Mesenchymal stem cell (in vitro differentiated cells and primary cell): ENCODE results near the gene VSIG10.

Source experiments
- DNase-seq: peaks from one replicate; pipeline ENCODE4 v3.0.0-alpha.2; 2013
- H2AFZ ChIP-seq: one replicate; pipeline ENCODE4 v1.6.1; 2013; ENCODE audit warnings: low read depth, mild to moderate bottlenecking, control low read depth, inconsistent platforms, low read length, moderate library complexity
- H2AK5ac ChIP-seq: 2 replicates; pipeline ENCODE4 v1.6.1; 2013; ENCODE audit warnings: low read length, moderate library complexity, mild to moderate bottlenecking, inconsistent platforms; ENCODE audit not compliant: severe bottlenecking
- H2BK120ac ChIP-seq: one replicate; pipeline ENCODE4 v1.6.1; 2013; ENCODE audit warnings: low read depth, mild to moderate bottlenecking, inconsistent platforms, low read length, moderate library complexity
- H2BK12ac ChIP-seq, 2 experiments: one replicate each; pipeline ENCODE4 v1.6.1; 2013; ENCODE audit warnings: inconsistent platforms in 2 of 2, low read length in 2 of 2, mild to moderate bottlenecking in 2 of 2, moderate library complexity in 2 of 2, control low read depth in 1 of 2
- H2BK15ac ChIP-seq: one replicate; pipeline ENCODE4 v1.6.1; 2013; ENCODE audit warnings: mild to moderate bottlenecking, low read depth, inconsistent platforms; ENCODE audit not compliant: poor library complexity, severe bottlenecking
- H2BK5ac ChIP-seq: 2 replicates; pipeline ENCODE4 v1.6.1; 2013; ENCODE audit warnings: low read depth, mild to moderate bottlenecking, low read length, control low read depth, inconsistent platforms; ENCODE audit not compliant: poor library complexity, severe bottlenecking
- H3K14ac ChIP-seq, 2 experiments: one replicate each; pipeline ENCODE4 v1.6.1; 2013; ENCODE audit warnings: inconsistent platforms in 2 of 2, low read length in 2 of 2, control low read depth in 1 of 2, mild to moderate bottlenecking in 1 of 2, moderate library complexity in 1 of 2
- H3K18ac ChIP-seq, 2 experiments: one replicate each; pipeline ENCODE4 v1.6.1; 2013; ENCODE audit warnings: inconsistent platforms in 2 of 2, low read length in 2 of 2, control low read depth in 1 of 2, low read depth in 1 of 2, mild to moderate bottlenecking in 1 of 2
- H3K23ac ChIP-seq, 2 experiments: one replicate each; pipeline ENCODE4 v1.6.1; 2013; ENCODE audit warnings: inconsistent platforms in 2 of 2, low read length in 2 of 2, mild to moderate bottlenecking in 2 of 2, moderate library complexity in 2 of 2, control low read depth in 1 of 2
- H3K27ac ChIP-seq: 2 replicates; pipeline ENCODE4 v1.5.1; 2013; ENCODE audit warnings: mild to moderate bottlenecking, moderate library complexity, low read length, control low read depth, inconsistent platforms; ENCODE audit not compliant: poor library complexity, severe bottlenecking
- H3K27me3 ChIP-seq, 2 experiments: 2 replicates each; pipeline versions ENCODE4 v1.6.1 to v1.7.0; 2013; ENCODE audit warnings: low read length in 2 of 2, mild to moderate bottlenecking in 2 of 2, moderate library complexity in 2 of 2, control low read depth in 1 of 2, inconsistent platforms in 1 of 2; ENCODE audit not compliant: control insufficient read depth in 1 of 2, insufficient read depth in 1 of 2
- H3K36me3 ChIP-seq, 2 experiments: 2 replicates each; pipeline versions ENCODE4 v1.6.1 to v1.7.0; 2013; ENCODE audit warnings: low read length in 2 of 2, control low read depth in 1 of 2, inconsistent platforms in 1 of 2, low read depth in 1 of 2, mild to moderate bottlenecking in 1 of 2; ENCODE audit not compliant: insufficient read depth in 2 of 2, control insufficient read depth in 1 of 2
- H3K4ac ChIP-seq, 2 experiments: one replicate each; pipeline ENCODE4 v1.6.1; 2013; ENCODE audit warnings: inconsistent platforms in 2 of 2, low read length in 2 of 2, mild to moderate bottlenecking in 2 of 2, moderate library complexity in 2 of 2, control low read depth in 1 of 2, low read depth in 1 of 2
- H3K4me1 ChIP-seq: 2 replicates; pipeline ENCODE4 v1.6.1; 2013; ENCODE audit warnings: low read depth, low read length, control low read depth; ENCODE audit not compliant: control insufficient read depth, insufficient read depth
- H3K4me2 ChIP-seq: 2 replicates; pipeline ENCODE4 v1.6.1; 2013; ENCODE audit warnings: low read length, mild to moderate bottlenecking, inconsistent platforms; ENCODE audit not compliant: poor library complexity, severe bottlenecking
- H3K4me3 ChIP-seq, 2 experiments: 2 replicates each; pipeline versions ENCODE4 v1.5.1 to v1.7.0; 2013; ENCODE audit warnings: low read length in 2 of 2, mild to moderate bottlenecking in 2 of 2, control low read depth in 1 of 2, low read depth in 1 of 2; ENCODE audit not compliant: insufficient read depth in 1 of 2
- H3K79me1 ChIP-seq: replicated peaks from 2 replicates; pipeline ENCODE4 v1.6.1; 2013; ENCODE audit warnings: mild to moderate bottlenecking, control low read depth, low read length, inconsistent platforms; ENCODE audit not compliant: poor library complexity, severe bottlenecking
- H3K9ac ChIP-seq: 2 replicates; pipeline ENCODE4 v1.7.0; 2013; ENCODE audit warnings: mild to moderate bottlenecking, low read length, moderate library complexity
- H3K9me3 ChIP-seq: 2 replicates; pipeline ENCODE4 v1.7.0; 2013; ENCODE audit warnings: mild to moderate bottlenecking, low read length; ENCODE audit not compliant: control insufficient read depth
- H4K8ac ChIP-seq: one replicate; pipeline ENCODE4 v1.6.1; 2013; ENCODE audit warnings: inconsistent platforms, mild to moderate bottlenecking, low read length, moderate library complexity
- H4K91ac ChIP-seq: one replicate; pipeline ENCODE4 v1.6.1; 2013; ENCODE audit warnings: mild to moderate bottlenecking, low read length, inconsistent platforms
- WGBS: methylation state at CpG from one replicate; pipeline ENCODE4 v1.1.7; 2013; ENCODE audit warnings: mixed read lengths; 5-methylcytosine and 5-hydroxymethylcytosine counted together

VSIG10 gene

DNA sequence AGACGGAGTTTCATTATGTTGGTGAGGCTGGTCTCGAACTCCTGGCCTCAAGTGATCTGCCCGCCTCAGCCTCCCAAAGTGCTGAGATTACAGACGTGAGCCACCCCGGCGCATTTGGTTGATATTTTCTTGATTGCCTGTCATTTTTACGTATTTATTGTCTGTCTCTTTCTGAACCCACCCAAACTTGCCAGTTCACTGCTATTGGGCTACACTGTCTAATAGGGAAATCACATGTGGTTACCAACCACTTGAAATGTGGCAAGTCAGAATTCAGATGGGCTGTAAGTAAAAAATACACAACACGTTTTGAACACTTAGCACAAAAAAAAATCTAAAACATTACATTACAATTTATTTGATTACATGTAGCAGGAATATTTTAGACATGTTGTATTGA lies 44.9 kb downstream of the VSIG10 start:
- no peak overlapping the region for H3K4ac ChIP-seq
- H3K4me2 ChIP-seq: no peak overlapping the region
- H3K23ac ChIP-seq: no peak overlapping the region
- H4K8ac ChIP-seq: no peak overlapping the region
- H3K18ac ChIP-seq: no peak overlapping the region
- no peak overlapping the region for H2BK5ac ChIP-seq
- no peak for DNase-seq
- peak overlapping the region in 1 of 2 experiments; percentile 94 for H3K4me3 ChIP-seq
- peak overlapping the region; percentile 98 for H3K9ac ChIP-seq
- no peak overlapping the region for H4K91ac ChIP-seq
- no peak overlapping the region for H3K27ac ChIP-seq
- peaks cover 12% of the 10 kb centered on the region for H3K4me1 ChIP-seq
- no peak overlapping the region for H3K14ac ChIP-seq
- H2BK15ac ChIP-seq: no peak overlapping the region
- no peak overlapping the region for H2BK120ac ChIP-seq
- WGBS: 94% methylated on average over 7 of the region's 8 CpGs
- H3K27me3 ChIP-seq: no peaks in the 10 kb centered on the region
- no peak overlapping the region for H2BK12ac ChIP-seq
- H3K36me3 ChIP-seq: peaks cover 3 to 13% of the 10 kb centered on the region in 2 experiments
- H3K9me3 ChIP-seq: no peaks in the 10 kb centered on the region
- no peak overlapping the region for H2AK5ac ChIP-seq
- no peak overlapping the region for H2AFZ ChIP-seq
- peaks cover 9% of the 10 kb centered on the region for H3K79me1 ChIP-seq

DNA sequence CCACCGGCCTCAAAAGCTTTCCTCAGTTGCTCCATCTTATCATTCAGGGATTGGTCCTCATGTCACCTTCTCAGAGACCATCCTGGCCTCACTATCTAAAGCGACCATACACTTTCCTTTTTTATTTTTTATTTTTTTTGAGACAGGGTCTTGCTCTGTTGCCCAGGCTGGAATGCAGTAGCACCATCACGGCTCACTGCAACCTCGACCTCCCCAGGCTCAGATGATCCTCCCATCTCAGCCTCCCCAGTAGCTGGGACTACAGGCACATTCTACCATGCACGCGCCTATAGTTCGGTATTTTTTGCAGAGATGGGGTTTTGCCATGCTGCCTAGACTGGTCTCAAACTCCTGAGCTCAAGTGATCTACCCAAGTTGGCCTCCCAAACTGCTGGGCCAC lies 45.6 kb downstream of the VSIG10 start:
- H3K36me3 ChIP-seq: peaks cover 3 to 13% of the 10 kb centered on the region in 2 experiments
- no peak overlapping the region for H2AK5ac ChIP-seq
- H3K9me3 ChIP-seq: no peaks in the 10 kb centered on the region
- H3K4ac ChIP-seq: peak overlapping the region in 1 of 2 experiments; percentile 40
- H2BK15ac ChIP-seq: no peak overlapping the region
- no peak overlapping the region for H3K14ac ChIP-seq
- H3K27ac ChIP-seq: no peak overlapping the region
- H4K8ac ChIP-seq: no peak overlapping the region
- no peak overlapping the region for H4K91ac ChIP-seq
- no peak overlapping the region for H3K9ac ChIP-seq
- peaks cover 12% of the 10 kb centered on the region for H3K4me1 ChIP-seq
- peaks cover 9% of the 10 kb centered on the region for H3K79me1 ChIP-seq
- no peak overlapping the region for H3K4me3 ChIP-seq
- H2BK120ac ChIP-seq: no peak overlapping the region
- H3K18ac ChIP-seq: peak overlapping the region in 1 of 2 experiments; percentile 21
- no peak overlapping the region for H3K4me2 ChIP-seq
- WGBS: 89% methylated on average over 7 of the region's 7 CpGs
- H3K23ac ChIP-seq: no peak overlapping the region
- no peak for DNase-seq
- no peak overlapping the region for H2BK12ac ChIP-seq
- no peak overlapping the region for H2AFZ ChIP-seq
- H2BK5ac ChIP-seq: no peak overlapping the region
- no peaks in the 10 kb centered on the region for H3K27me3 ChIP-seq

GRCh38 chr12:118055865-118056773 lies 47.7 kb downstream of the VSIG10 start:
- Histone ChIP-seq H3K4ac (no peak overlapping the region), H3K9ac (no peak overlapping the region), H3K4me1 (peaks cover 18% of the 10 kb centered on the region), H3K9me3 (no peaks in the 10 kb centered on the region), H3K4me3 (no peak overlapping the region), H4K91ac (no peak overlapping the region), H3K27me3 (no peaks in the 10 kb centered on the region), H2BK12ac (peak overlapping the region in 1 of 2 experiments; percentile 83), H2AFZ (no peak overlapping the region), H2BK15ac (no peak overlapping the region), H2BK5ac (no peak overlapping the region), H3K23ac (no peak overlapping the region), H4K8ac (no peak overlapping the region), H2AK5ac (no peak overlapping the region), H3K27ac (no peak overlapping the region), H3K4me2 (no peak overlapping the region), H3K79me1 (peaks cover 7% of the 10 kb centered on the region), H3K14ac (no peak overlapping the region), H2BK120ac (no peak overlapping the region), H3K18ac (peak overlapping the region in 1 of 2 experiments; percentile 8), H3K36me3 (peaks cover 3 to 25% of the 10 kb centered on the region in 2 experiments)
- 87% methylated on average over 13 of the region's 13 CpGs for WGBS
- no peak for DNase-seq

- Histone ChIP-seq H4K8ac (no peak overlapping the region), H2AK5ac (peak overlapping the region; percentile 61), H3K4me1 (peaks cover 18% of the 10 kb centered on the region), H3K27ac (no peak overlapping the region), H2BK5ac (no peak overlapping the region), H3K4me3 (no peak overlapping the region), H3K27me3 (no peaks in the 10 kb centered on the region), H3K79me1 (peaks cover 12% of the 10 kb centered on the region), H2BK120ac (no peak overlapping the region), H3K9ac (no peak overlapping the region), H2BK12ac (peak overlapping the region in 1 of 2 experiments; percentile 63), H2AFZ (no peak overlapping the region), H4K91ac (no peak overlapping the region), H3K9me3 (no peaks in the 10 kb centered on the region), H3K4me2 (no peak overlapping the region), H3K36me3 (peaks cover 9 to 34% of the 10 kb centered on the region in 2 experiments), H3K4ac (no peak overlapping the region), H3K14ac (peak overlapping the region in 1 of 2 experiments; percentile 32), H2BK15ac (no peak overlapping the region), H3K23ac (no peak overlapping the region), H3K18ac (no peak overlapping the region)
- DNase-seq: peak; percentile 51
- WGBS: 89% methylated on average over 1 of the region's 2 CpGs
Observed at GRCh38 chr12:118055144-118055557, 48.7 kb downstream of the VSIG10 start.
